WERI-Rb-1 (cell line): Measurements from ENCODE around the gene NDUFAF8.

Experiments used
- DNase-seq: peaks from one replicate; pipeline ENCODE4 v3.0.0-alpha.2; 2020
- H3K27ac ChIP-seq: fragments of 250-450 bp; sonication (Bioruptor Pico); 2 replicates; pipeline ENCODE4 v1.5.1; 2020; ENCODE audit warnings: mild to moderate bottlenecking, moderate library complexity
- H3K27me3 ChIP-seq: fragments of 250-450 bp; sonication (Bioruptor Pico); 2 replicates; pipeline ENCODE4 v1.5.1; 2021; ENCODE audit warnings: mild to moderate bottlenecking, low read depth, moderate library complexity; ENCODE audit not compliant: insufficient read depth, severe bottlenecking
- H3K36me3 ChIP-seq: fragments of 250-450 bp; sonication (Bioruptor Pico); 2 replicates; pipeline ENCODE4 v1.5.1; 2020; ENCODE audit warnings: mild to moderate bottlenecking, moderate library complexity
- H3K4me3 ChIP-seq: 2 replicates; pipeline ENCODE4 v1.5.1; 2011; ENCODE audit warnings: low read depth, mild to moderate bottlenecking, control low read depth, low read length
- H3K9me3 ChIP-seq: fragments of 250-450 bp; sonication (Bioruptor Pico); 2 replicates; pipeline ENCODE4 v1.5.1; 2021; ENCODE audit warnings: mild to moderate bottlenecking, moderate library complexity; ENCODE audit not compliant: severe bottlenecking
- CTCF ChIP-seq: IDR thresholded peaks from 2 replicates; pipeline ENCODE4 v1.5.1; 2011; ENCODE audit warnings: low read depth, mild to moderate bottlenecking, control low read depth, inconsistent platforms, low read length

The NDUFAF8 gene

GRCh38 chr17:81261582-81262336, 22.6 kb downstream of the NDUFAF8 start:
- DNase-seq, result no peak
- Histone ChIP-seq H3K36me3 (peaks cover 42% of the 10 kb centered on the region), H3K4me3 (no peak overlapping the region), H3K9me3 (no peaks in the 10 kb centered on the region), H3K27me3 (no peaks in the 10 kb centered on the region), H3K27ac (no peak overlapping the region; the same call in 1 of the 2 replicates)
- no peak for TF ChIP-seq CTCF

- peaks cover 44% of the 10 kb centered on the region for H3K36me3 ChIP-seq
These were observed 24.5 kb downstream of the NDUFAF8 start for GRCh38 chr17:81263371-81264181.

GRCh38 chr17:81264640-81265039, 25.5 kb downstream of the NDUFAF8 start:
- no peak for TF ChIP-seq CTCF
- H3K27ac ChIP-seq, result no peak overlapping the region

More at GRCh38 chr17:81263371-81264181, 24.5 kb downstream of the NDUFAF8 start:
- TF ChIP-seq CTCF, result no peak
- no peak for DNase-seq
- Histone ChIP-seq H3K9me3 (no peaks in the 10 kb centered on the region), H3K27me3 (no peaks in the 10 kb centered on the region), H3K4me3 (no peak overlapping the region), H3K27ac (no peak overlapping the region)

GRCh38 chr17:81265576-81265975, 26.5 kb downstream of the NDUFAF8 start:
- H3K27ac ChIP-seq, result no peak overlapping the region
- DNase-seq, result no peak
- no peaks in the 10 kb centered on the region for H3K27me3 ChIP-seq
- peaks cover 36% of the 10 kb centered on the region for H3K36me3 ChIP-seq
- TF ChIP-seq CTCF, result no peak
- H3K9me3 ChIP-seq, result no peaks in the 10 kb centered on the region
- H3K4me3 ChIP-seq, result no peak overlapping the region

More at GRCh38 chr17:81264640-81265039, 25.5 kb downstream of the NDUFAF8 start:
- Histone ChIP-seq H3K36me3 (peaks cover 40% of the 10 kb centered on the region), H3K9me3 (no peaks in the 10 kb centered on the region), H3K4me3 (no peak overlapping the region), H3K27me3 (no peaks in the 10 kb centered on the region)
- no peak for DNase-seq

GRCh38 chr17:81267390-81268067, 28.4 kb downstream of the NDUFAF8 start:
- no peak overlapping the region for H3K27ac ChIP-seq
- H3K9me3 ChIP-seq, result no peaks in the 10 kb centered on the region
- H3K4me3 ChIP-seq, result no peak overlapping the region
- DNase-seq, result no peak
- no peaks in the 10 kb centered on the region for H3K27me3 ChIP-seq
- peaks cover 36% of the 10 kb centered on the region for H3K36me3 ChIP-seq
- no peak for TF ChIP-seq CTCF
